PC-9 (cell line): ENCODE data around the gene PITPNC1. TPM values are rescaled to one million over a fixed set of nuclear protein-coding genes. Genes with fewer than 3 reads are reported as not detected.
"Not testable (repeated sequence)": the region's sequence is repeated elsewhere in the genome, so short reads cannot be mapped to it uniquely, and the experiment has no call there.

Experiments
- BruUV-seq: library from RNA; stranded (reverse); fragments of 400-500 nt; replicated peaks from 2 replicates; lab custom pipeline; 2021; lab: Mats Ljungman, UMichigan
- CTCF ChIA-PET: fragments of 300-600 bp; sonication (Branson Sonifier 250); formaldehyde crosslinking; loops from one replicate; lab custom pipeline; 2022; ENCODE audit warnings: antibody characterized with exemption; lab: Charles Lee
- POLR2A ChIA-PET: fragments of 300-600 bp; sonication (Branson Sonifier 250); formaldehyde crosslinking; loops from one replicate; lab custom pipeline; 2022; ENCODE audit warnings: antibody characterized with exemption; ENCODE audit not compliant: unreplicated experiment; lab: Charles Lee
- DNase-seq, 2 experiments: peaks; one replicate each; pipeline versions ENCODE4 v3.0.0 to v3.0.0-alpha.2; 2015 to 2022; ENCODE audit warnings: mixed read lengths in 1 of 2
- H2AFZ ChIP-seq: fragments of 200-600 bp; sonication (generic); 2 replicates; pipeline ENCODE4 v1.8.1; 2017; ENCODE audit warnings: antibody characterized with exemption
- H3F3A ChIP-seq: fragments of 200-600 bp; sonication (generic); 2 replicates; pipeline ENCODE4 v1.8.1; 2017; ENCODE audit warnings: antibody characterized with exemption, mild to moderate bottlenecking, low read depth; ENCODE audit not compliant: insufficient read depth
- H3K27ac ChIP-seq: fragments of 200-600 bp; sonication (generic); 2 replicates; pipeline ENCODE4 v1.6.1; 2016; ENCODE audit warnings: mixed run types
- H3K27me3 ChIP-seq: fragments of 200-600 bp; sonication (generic); 2 replicates; pipeline ENCODE4 v1.6.1; 2016; ENCODE audit warnings: low read depth, mixed run types; ENCODE audit not compliant: insufficient read depth
- H3K36me3 ChIP-seq: fragments of 200-600 bp; sonication (generic); 2 replicates; pipeline ENCODE4 v1.6.1; 2016; ENCODE audit warnings: low read depth, mixed run types
- H3K4me1 ChIP-seq: fragments of 200-600 bp; sonication (generic); replicated peaks from 2 replicates; pipeline ENCODE4 v1.6.1; 2016; ENCODE audit warnings: mixed run types; ENCODE audit not compliant: insufficient read depth
- H3K4me2 ChIP-seq: fragments of 200-600 bp; sonication (generic); 2 replicates; pipeline ENCODE4 v1.6.1; 2017; ENCODE audit warnings: mixed run types
- H3K4me3 ChIP-seq: fragments of 200-600 bp; sonication (generic); 2 replicates; pipeline ENCODE4 v1.6.1; 2016; ENCODE audit warnings: mixed run types
- H3K79me2 ChIP-seq: fragments of 200-600 bp; sonication (generic); 2 replicates; pipeline ENCODE4 v1.6.1; 2017; ENCODE audit warnings: low read depth, mixed run types
- H3K9me2 ChIP-seq: fragments of 200-600 bp; sonication (generic); 2 replicates; pipeline ENCODE4 v1.8.1; 2017; ENCODE audit warnings: mild to moderate bottlenecking; ENCODE audit not compliant: insufficient read depth
- H3K9me3 ChIP-seq: fragments of 200-600 bp; sonication (generic); 2 replicates; pipeline ENCODE4 v1.8.1; 2016; ENCODE audit warnings: low read depth; ENCODE audit not compliant: insufficient read depth
- H4K20me1 ChIP-seq: fragments of 200-600 bp; sonication (generic); 2 replicates; pipeline ENCODE4 v1.8.1; 2017; ENCODE audit not compliant: insufficient read depth
- CTCF ChIP-seq: fragments of 200-600 bp; sonication (generic); conservative IDR thresholded peaks from 2 replicates; pipeline ENCODE4 v1.6.1; 2017; ENCODE audit warnings: mixed run types, antibody characterized with exemption, mild to moderate bottlenecking, moderate library complexity
- EZH2 ChIP-seq: fragments of 200-600 bp; sonication (generic); IDR thresholded peaks from 2 replicates; pipeline ENCODE4 v1.8.0; 2017; ENCODE audit warnings: antibody characterized with exemption, low read depth
- intact Hi-C: fragments of 100-400 bp; cut with micrococcal nuclease; formaldehyde crosslinking; loops from one replicate; pipeline ENCODE4 v1.10.0; 2022; ENCODE audit not compliant: unreplicated experiment
- total RNA-seq: library from RNA; stranded (reverse); gene quantifications from 2 replicates; pipeline ENCODE4 v1.2.3, GENCODE V29; 2021

Gene PITPNC1
- total RNA-seq, 1 experiment from 2014 or later: 6.0 TPM

DNA sequence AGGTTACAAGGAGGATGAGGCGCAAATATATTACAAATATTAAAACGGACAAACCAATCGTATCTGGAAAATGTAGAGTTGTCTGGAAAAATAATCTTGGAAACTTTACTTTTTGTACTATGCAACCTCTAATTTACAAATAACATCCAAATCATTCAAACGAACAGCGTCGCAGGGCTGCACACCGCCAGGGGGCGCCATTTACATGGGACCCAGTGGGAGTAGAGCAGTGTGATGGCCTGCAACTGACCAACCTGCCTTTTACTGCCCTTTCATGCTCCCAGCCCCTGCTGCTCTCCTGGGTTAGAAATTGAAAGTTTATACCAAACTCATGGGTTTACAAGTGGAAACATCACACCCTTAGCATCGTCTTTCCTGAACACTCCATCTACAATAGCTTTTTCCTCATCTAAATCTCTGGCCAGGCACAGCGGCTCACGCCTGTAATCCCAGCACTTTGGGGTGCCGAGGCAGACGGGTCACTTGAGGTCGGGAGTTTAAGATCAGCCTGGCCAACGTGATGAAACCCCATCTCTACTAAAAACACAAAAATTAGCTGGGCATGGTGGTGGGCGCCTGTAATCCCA is 10.0 kb downstream of the PITPNC1 start:
- Histone ChIP-seq H3F3A (peaks cover 25% of the 10 kb centered on the region), H3K4me1 (peaks cover 24% of the 10 kb centered on the region), H3K27ac (no peak overlapping the region), H4K20me1 (no peaks in the 10 kb centered on the region), H3K36me3 (no peaks in the 10 kb centered on the region), H3K27me3 (no peaks in the 10 kb centered on the region), H3K4me3 (no peak overlapping the region), H3K9me3 (no peaks in the 10 kb centered on the region), H3K9me2 (no peaks in the 10 kb centered on the region), H3K4me2 (no peak overlapping the region), H3K79me2 (peaks cover 3% of the 10 kb centered on the region; the same call in 1 of the 2 replicates), H2AFZ (no peak overlapping the region)
- CTCF ChIA-PET: interaction anchor here (0.5 to 1.6 kb wide), 7 partner anchors 12 to 966 kb away, joined by 3 to 11 read pairs (median 5); no protein-coding TSS in a partner anchor
- DNase-seq: peak in 1 of 2 experiments; percentile 65
- TF ChIP-seq EZH2: no peak
- peak; percentile 93 for TF ChIP-seq CTCF
- intact Hi-C loops: loop anchor here (1.0 kb wide), 2 partner anchors 88 to 302 kb away; no protein-coding TSS in a partner anchor
- no TSS peak for BruUV-seq
- POLR2A ChIA-PET: no interaction called here

DNA sequence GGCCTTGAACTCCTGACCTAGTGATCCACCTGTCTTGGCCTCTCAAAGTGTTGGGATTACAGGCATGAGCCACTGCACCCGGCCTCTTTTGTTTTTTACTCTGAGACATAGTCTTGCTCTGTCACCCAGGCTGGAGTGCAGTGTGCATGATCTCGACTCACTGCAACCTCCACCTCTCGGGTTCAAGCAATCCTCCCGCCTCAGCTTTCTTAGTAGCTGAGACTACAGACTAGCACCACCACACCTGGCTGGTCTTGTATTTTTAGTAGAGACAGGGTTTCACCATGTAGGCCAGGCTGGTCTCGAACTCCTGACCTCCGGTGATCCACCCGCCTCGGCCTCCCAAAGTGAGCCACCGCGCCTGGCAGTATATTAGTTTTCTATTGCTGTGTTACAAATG is 11.5 kb downstream of the PITPNC1 start:
- intact Hi-C loops, H3K79me2 ChIP-seq, H3K9me3 ChIP-seq, H3K9me2 ChIP-seq, H3K36me3 ChIP-seq, H3K4me3 ChIP-seq, H3K27ac ChIP-seq, DNase-seq, POLR2A ChIA-PET, H4K20me1 ChIP-seq, H3K27me3 ChIP-seq, H3K4me2 ChIP-seq, BruUV-seq, H2AFZ ChIP-seq: not testable (repeated sequence)
- CTCF ChIA-PET: interaction anchor here (0.6 to 0.9 kb wide), 2 partner anchors 86 to 151 kb away, joined by 6 to 10 read pairs; no protein-coding TSS in a partner anchor
- Histone ChIP-seq H3F3A (peaks cover 27% of the 10 kb centered on the region), H3K4me1 (peaks cover 28% of the 10 kb centered on the region)

GRCh38 chr17:67388986-67389385 is 11.9 kb downstream of the PITPNC1 start:
- Histone ChIP-seq H3K9me2 (no peaks in the 10 kb centered on the region), H3F3A (peaks cover 27% of the 10 kb centered on the region), H3K9me3 (no peaks in the 10 kb centered on the region), H3K27ac (no peak overlapping the region), H3K4me2 (no peak overlapping the region), H3K36me3 (no peaks in the 10 kb centered on the region), H2AFZ (no peak overlapping the region), H4K20me1 (no peaks in the 10 kb centered on the region), H3K4me3 (no peak overlapping the region), H3K4me1 (peaks cover 28% of the 10 kb centered on the region), H3K27me3 (no peaks in the 10 kb centered on the region), H3K79me2 (peaks cover 5% of the 10 kb centered on the region; the same call in 1 of the 2 replicates)
- CTCF ChIA-PET: interaction anchor here (0.6 to 0.9 kb wide), 2 partner anchors 86 to 150 kb away, joined by 6 to 10 read pairs; no protein-coding TSS in a partner anchor
- no peak for TF ChIP-seq EZH2
- TF ChIP-seq CTCF: no peak
- BruUV-seq: no TSS peak
- intact Hi-C loops: no loop called here
- no peak for DNase-seq
- POLR2A ChIA-PET: no interaction called here
